ENCODE results near the gene SLC25A42.

DNA sequence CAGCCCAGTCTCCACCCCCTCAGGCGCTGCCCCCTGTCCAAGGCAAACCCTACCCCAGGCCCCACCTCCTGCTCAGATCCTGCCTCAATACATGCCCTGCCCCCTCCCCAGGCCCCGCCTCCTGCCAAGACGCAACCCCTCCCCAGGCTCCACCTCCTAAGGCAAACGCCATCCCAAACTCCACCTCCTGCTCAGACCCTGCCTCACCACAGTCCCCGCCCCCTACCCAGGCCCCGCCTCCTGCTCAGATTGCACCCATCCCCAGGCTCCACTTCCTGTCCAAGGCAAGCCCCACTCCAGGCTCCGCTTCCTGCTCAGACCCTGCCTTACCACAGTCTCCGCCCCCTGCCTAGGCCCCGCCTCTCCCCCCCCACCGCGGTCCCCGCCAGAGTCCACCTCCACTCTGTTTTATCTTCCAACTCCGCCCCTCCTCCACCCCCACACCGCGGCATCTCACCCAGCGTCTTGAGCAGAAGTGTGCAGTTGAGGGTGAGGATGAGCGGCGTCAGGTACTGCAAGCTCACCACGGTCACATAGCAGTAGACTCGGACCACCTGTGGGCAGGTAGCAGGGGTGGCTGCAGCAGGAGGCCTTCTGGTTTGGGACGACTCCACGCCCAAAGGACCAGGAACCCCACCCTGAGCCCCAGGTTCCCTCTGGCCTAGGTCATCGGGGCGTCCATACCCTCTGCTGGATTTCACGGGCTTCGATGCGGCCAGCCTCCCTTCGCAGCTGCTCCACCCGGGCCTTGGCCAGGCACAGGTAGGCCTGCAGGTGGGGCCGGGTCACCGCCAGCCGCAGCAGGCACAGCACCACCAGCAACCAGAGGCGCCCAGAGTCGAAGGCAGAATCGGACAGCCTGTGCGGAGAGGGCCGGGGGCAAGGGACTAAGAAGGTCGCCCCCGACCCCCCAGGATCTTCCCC is 56.8 kb downstream of the SLC25A42 start:
- TF ChIP-seq, protein P1, sequence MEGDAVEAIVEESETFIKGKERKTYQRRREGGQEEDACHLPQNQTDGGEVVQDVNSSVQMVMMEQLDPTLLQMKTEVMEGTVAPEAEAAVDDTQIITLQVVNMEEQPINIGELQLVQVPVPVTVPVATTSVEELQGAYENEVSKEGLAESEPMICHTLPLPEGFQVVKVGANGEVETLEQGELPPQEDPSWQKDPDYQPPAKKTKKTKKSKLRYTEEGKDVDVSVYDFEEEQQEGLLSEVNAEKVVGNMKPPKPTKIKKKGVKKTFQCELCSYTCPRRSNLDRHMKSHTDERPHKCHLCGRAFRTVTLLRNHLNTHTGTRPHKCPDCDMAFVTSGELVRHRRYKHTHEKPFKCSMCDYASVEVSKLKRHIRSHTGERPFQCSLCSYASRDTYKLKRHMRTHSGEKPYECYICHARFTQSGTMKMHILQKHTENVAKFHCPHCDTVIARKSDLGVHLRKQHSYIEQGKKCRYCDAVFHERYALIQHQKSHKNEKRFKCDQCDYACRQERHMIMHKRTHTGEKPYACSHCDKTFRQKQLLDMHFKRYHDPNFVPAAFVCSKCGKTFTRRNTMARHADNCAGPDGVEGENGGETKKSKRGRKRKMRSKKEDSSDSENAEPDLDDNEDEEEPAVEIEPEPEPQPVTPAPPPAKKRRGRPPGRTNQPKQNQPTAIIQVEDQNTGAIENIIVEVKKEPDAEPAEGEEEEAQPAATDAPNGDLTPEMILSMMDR (IDR thresholded peaks at IDR 0.05), result no peak
- TF ChIP-seq, protein P2, sequence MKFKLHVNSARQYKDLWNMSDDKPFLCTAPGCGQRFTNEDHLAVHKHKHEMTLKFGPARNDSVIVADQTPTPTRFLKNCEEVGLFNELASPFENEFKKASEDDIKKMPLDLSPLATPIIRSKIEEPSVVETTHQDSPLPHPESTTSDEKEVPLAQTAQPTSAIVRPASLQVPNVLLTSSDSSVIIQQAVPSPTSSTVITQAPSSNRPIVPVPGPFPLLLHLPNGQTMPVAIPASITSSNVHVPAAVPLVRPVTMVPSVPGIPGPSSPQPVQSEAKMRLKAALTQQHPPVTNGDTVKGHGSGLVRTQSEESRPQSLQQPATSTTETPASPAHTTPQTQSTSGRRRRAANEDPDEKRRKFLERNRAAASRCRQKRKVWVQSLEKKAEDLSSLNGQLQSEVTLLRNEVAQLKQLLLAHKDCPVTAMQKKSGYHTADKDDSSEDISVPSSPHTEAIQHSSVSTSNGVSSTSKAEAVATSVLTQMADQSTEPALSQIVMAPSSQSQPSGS (CRISPR knock-in tag; IDR thresholded peaks at IDR 0.05; ENCODE audit: borderline replicate concordance, low read depth), result no peak
- TF ChIP-seq SP1 (CRISPR knock-in tag; conservative IDR thresholded peaks at IDR 0.05), result 0 out of 2 replicates have a peak, but pooled peaks have one; percentile 13
- TF ChIP-seq, protein P3, sequence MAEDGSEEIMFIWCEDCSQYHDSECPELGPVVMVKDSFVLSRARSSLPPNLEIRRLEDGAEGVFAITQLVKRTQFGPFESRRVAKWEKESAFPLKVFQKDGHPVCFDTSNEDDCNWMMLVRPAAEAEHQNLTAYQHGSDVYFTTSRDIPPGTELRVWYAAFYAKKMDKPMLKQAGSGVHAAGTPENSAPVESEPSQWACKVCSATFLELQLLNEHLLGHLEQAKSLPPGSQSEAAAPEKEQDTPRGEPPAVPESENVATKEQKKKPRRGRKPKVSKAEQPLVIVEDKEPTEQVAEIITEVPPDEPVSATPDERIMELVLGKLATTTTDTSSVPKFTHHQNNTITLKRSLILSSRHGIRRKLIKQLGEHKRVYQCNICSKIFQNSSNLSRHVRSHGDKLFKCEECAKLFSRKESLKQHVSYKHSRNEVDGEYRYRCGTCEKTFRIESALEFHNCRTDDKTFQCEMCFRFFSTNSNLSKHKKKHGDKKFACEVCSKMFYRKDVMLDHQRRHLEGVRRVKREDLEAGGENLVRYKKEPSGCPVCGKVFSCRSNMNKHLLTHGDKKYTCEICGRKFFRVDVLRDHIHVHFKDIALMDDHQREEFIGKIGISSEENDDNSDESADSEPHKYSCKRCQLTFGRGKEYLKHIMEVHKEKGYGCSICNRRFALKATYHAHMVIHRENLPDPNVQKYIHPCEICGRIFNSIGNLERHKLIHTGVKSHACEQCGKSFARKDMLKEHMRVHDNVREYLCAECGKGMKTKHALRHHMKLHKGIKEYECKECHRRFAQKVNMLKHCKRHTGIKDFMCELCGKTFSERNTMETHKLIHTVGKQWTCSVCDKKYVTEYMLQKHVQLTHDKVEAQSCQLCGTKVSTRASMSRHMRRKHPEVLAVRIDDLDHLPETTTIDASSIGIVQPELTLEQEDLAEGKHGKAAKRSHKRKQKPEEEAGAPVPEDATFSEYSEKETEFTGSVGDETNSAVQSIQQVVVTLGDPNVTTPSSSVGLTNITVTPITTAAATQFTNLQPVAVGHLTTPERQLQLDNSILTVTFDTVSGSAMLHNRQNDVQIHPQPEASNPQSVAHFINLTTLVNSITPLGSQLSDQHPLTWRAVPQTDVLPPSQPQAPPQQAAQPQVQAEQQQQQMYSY (CRISPR knock-in tag; IDR thresholded peaks at IDR 0.05), result peak; percentile 88
- no peak for TF ChIP-seq SMAD3 (CRISPR knock-in tag; IDR thresholded peaks at IDR 0.05; ENCODE audit: borderline replicate concordance)
- TF ChIP-seq FOXJ3 (CRISPR knock-in tag; IDR thresholded peaks at IDR 0.05; ENCODE audit: borderline replicate concordance), result no peak
- TF ChIP-seq, protein P4, sequence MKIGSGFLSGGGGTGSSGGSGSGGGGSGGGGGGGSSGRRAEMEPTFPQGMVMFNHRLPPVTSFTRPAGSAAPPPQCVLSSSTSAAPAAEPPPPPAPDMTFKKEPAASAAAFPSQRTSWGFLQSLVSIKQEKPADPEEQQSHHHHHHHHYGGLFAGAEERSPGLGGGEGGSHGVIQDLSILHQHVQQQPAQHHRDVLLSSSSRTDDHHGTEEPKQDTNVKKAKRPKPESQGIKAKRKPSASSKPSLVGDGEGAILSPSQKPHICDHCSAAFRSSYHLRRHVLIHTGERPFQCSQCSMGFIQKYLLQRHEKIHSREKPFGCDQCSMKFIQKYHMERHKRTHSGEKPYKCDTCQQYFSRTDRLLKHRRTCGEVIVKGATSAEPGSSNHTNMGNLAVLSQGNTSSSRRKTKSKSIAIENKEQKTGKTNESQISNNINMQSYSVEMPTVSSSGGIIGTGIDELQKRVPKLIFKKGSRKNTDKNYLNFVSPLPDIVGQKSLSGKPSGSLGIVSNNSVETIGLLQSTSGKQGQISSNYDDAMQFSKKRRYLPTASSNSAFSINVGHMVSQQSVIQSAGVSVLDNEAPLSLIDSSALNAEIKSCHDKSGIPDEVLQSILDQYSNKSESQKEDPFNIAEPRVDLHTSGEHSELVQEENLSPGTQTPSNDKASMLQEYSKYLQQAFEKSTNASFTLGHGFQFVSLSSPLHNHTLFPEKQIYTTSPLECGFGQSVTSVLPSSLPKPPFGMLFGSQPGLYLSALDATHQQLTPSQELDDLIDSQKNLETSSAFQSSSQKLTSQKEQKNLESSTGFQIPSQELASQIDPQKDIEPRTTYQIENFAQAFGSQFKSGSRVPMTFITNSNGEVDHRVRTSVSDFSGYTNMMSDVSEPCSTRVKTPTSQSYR (CRISPR knock-in tag; IDR thresholded peaks at IDR 0.05), result no peak; the same call in 1 of the 2 replicates
- TF ChIP-seq ZNF121 (CRISPR knock-in tag; IDR thresholded peaks at IDR 0.05), result no peak; the same call in 1 of the 2 replicates
